HG03139 (cell line): ENCODE results near the gene ZNF536.
"Not testable (repeated sequence)": the region's sequence is repeated elsewhere in the genome, so short reads cannot be mapped to it uniquely, and the experiment has no call there.

Experiments used
- ATAC-seq: cut with Tn5 transposase; IDR thresholded peaks from one replicate; pipeline ENCODE4 v1.9.1; 2021; ENCODE audit not compliant: unreplicated experiment

The ZNF536 gene

GRCh38 chr19:30386551-30387143 lies 14.5 kb downstream of the ZNF536 start:
- ATAC-seq = no peak

DNA sequence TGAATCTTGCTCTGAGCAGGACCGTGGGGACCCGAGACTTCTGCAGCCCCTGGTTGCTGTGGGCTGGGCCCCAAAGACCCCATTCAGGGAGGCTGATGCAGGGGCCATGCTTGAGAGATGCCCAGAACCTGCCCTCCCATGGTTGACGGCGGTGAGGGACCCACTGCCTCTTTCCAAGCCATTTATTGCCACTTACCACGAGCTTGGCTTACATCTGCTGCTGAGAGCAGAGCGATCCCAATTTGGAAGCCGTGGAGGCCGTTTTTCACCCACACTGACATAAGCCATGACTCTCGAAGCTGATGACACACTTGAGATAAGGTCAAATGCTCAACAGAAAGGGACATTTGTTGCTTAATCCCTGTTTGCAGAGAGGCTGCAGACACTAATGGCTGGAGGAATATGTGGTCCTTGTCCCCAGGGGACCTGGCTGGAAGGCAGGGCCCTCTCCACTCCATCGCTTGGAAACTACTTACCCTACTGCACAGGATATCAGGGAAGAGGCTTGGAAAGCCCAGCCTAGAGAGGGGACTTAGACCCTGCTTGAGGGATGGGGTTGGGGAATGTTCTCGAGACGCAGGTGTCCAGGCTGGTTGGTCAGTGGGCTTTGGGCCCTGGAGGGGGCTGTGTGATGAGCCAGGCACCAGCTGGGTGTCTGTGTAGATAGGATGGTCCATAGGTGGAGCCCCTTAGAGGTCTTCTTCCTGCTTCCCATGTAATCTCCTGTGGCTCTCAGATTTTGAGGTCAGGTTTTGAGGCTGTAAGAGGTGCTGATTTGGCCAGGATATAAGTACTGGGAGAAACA lies 15.3 kb downstream of the ZNF536 start:
- no peak for ATAC-seq

DNA sequence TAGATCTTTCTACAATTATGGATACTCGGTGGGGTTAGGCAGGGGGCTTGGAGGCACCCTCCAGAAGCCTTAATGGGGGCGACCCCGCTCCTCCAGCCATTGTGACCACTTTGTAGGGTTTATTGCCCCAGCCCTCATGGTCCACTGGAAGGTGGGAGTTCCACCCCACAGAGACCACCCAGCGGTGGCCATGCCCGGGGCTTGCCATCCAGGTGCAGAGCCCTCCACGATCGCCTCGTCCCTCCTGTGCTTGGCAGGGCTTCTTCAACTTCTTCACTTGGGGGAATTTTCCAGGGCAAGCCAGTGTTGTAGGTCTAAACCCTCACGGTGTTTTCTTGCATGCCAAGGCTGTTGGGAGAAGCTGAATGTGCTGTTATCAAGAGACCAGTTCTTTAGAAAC lies 16.1 kb downstream of the ZNF536 start:
- no peak for ATAC-seq

- no peak for ATAC-seq
Measured at GRCh38 chr19:30388819-30389218, 16.6 kb downstream of the ZNF536 start.

DNA sequence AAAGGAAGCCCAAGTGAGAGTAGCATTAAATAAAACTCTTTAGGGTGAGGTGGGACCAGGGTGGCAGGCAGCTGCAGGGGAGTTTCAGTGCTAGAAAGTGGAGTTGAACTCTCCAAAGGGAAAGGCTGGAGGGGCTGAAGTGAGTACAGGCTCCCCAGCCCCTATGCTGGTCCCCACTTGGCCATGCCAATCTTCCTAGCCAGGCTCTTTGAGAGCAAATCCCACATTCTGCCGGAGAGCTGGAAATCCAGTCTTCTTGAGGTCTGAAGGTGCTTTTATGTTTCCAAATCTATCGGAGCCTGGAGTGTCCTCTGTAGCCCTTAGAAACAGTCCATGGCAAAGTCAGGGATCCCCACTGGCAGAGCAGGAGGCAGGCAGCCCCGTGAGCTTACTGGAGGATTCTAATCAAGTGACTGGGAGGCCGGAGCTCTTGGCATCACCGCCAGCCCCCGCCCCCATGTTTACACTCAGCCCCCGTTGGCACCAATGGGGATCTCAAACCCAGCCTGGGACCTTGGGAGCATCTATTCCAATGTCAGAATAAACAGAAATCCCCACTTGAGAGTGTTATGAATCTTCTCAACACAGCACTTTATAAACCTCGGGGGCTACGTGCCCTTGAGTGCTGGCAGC lies 18.3 kb downstream of the ZNF536 start:
- no peak for ATAC-seq

DNA sequence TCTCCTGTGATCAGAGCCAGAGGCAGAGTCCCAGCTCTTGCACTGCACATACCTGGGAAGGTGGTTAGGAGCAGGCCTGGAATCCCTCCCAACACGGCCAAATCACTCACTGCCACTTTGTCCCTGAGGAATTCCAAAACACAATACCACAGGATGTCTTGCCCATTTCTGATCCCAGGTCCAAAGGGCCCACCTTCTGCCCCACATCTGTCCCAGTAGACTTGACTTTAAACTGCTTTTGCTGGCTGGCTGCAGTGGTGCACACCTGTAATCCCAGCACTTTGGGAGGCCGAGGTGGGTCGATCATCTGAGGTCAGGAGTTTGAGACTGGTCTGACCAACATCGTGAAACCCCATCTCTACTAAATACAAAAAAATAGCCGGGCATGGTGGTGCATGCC lies 18.9 kb downstream of the ZNF536 start:
- no peak for ATAC-seq

DNA sequence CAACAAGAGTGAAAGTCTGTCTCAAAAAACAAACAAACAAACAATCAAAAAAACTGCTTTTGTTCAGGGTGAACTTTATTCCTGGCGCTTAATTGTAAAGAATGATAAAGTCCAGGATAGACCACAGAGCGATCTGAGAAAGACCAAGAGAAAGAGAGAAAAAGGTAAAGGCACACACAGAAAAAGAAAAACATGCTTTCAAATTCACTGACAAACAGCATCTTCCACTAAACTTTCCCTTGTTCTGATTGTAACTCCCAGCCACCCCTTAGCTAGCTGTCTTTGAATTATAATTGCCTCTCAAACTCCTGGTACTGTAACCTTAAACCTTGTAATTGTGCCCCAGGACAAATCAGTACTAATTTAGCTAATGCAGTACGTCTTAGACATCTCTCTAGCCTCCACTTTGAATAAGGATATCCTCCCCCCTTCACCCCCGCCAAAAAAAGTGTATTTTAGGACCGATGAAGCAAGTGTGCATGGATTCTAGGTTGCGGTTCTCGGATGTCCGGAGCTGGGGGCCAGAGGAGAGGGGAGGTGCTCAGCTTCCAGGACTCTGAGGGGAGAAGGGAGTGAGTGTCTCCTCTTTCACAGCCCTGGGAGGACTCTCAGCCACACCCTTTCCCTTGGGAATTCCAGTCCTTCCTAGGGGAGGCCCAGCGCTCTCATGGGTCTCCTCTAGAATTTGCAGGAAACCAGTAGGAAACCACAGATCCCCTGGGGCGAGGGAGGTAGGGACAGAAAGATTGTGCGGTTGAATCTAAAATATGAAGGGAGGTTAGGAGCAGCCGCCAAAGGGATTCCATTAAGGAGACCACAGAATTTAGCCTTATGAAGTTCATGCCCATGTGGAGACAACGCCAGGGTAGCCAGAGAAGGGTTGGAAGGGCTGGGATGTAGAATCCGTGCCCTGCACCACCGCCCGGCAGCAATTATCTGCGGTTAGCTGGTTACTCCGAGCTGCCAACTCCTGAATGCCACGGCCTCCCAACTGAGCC lies 19.7 kb downstream of the ZNF536 start:
- no peak for ATAC-seq

- no peak for ATAC-seq
Measured at GRCh38 chr19:30393046-30393445, 20.9 kb downstream of the ZNF536 start.

DNA sequence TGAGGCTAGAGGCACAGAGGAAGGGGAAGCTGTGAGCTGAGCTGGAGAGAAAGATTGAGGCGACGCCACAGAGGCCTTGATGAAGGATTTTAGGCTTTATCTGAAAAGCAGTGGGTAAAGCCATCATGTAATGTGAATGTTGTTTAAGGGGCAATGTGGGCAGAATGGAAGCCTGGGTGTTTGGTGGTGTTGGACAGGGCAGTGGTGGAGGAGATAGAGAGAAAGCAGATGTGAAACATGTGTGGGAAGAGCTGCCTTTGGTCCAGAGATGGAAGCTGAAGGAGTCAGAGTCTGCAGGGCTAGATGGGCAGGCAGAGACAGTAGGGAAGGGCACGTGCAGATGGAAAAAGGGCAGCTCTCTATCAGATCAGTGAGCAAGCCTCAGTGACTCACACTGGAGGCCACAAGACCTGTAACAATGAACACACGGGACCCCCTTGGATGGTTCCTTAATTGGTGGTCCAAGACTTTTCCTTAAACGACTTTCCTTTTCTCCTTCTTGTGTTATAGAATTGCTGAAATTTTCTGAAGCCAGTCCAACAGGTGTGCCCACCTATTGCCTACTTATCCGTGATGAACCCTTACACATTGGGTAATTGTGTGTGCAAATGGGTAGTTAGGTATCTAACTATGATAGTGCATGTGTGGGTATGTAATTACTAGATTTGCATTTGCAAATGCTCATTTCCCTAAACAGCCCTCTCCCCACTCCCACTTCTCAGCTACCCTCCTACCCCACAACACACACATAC lies 21.7 kb downstream of the ZNF536 start:
- ATAC-seq = no peak

DNA sequence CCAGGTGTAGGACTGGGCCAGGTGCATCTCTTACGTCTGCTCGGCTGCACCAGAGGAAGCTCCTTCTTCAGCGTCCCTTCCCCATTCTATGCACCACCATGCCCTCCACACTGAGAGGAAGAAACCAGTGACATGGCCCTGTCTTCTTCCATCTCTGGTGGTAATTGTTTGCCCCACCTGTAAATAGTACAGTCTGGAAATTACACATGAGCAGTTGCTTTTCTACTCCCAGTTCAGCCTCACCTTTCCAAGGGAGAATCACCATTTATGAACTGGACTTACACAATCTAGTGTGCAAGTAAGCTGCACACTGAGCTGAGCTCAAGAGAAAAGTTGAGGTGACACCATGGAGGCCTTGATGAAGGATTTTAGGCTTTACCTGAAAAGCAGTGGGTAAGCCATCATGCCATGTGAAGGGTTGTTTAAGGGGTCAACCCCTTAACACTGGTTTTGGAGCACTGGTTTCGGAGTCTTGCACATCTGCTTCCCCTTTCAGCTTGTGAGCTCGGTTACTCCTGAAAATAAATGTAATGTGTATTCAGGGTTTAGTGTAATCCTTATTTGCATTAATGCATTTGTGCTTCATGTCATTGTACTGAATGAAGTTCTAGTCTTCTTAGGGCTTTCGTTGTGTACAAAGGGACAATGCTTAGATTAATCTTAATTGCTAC lies 22.4 kb downstream of the ZNF536 start:
- ATAC-seq = no peak

GRCh38 chr19:30395283-30395682 lies 23.1 kb downstream of the ZNF536 start:
- ATAC-seq = no peak

DNA sequence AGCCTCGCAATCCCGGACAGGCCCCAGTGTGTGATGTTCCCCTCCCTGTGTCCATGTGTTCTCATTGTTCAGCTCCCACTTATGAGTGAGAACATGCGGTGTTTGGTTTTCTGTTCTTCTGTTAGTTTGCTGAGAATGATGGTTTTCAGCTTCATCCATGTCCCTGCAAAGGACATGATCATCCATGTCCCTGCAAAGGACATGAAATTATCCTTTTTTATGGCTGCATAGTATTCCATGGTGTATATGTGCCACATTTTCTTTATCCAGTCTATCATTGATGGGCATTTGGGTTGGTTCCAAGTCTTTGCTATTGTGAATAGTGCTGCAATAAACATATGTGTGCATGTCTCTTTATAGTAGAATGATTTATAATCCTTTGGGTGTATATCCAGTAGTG lies 26.4 kb downstream of the ZNF536 start:
- not testable (repeated sequence) for ATAC-seq

DNA sequence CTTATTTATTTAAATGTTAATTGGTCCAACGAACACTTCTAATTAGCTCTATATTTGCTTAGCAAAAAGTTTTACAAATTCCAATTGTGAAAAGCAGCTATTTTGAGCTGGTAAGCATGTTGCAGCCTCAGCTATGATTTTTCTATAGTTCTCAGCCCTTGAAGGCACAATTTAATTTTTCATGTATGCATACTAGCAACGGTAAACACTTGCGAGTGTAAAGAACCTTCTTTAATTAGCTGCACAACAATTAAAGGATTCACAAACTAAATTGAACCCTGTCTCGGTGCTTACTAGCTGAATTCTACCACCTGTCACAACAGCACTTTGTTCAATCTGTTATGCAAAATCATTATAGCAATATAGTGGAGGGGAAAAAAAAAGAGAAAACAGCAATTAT lies 29.8 kb downstream of the ZNF536 start:
- no peak for ATAC-seq

DNA sequence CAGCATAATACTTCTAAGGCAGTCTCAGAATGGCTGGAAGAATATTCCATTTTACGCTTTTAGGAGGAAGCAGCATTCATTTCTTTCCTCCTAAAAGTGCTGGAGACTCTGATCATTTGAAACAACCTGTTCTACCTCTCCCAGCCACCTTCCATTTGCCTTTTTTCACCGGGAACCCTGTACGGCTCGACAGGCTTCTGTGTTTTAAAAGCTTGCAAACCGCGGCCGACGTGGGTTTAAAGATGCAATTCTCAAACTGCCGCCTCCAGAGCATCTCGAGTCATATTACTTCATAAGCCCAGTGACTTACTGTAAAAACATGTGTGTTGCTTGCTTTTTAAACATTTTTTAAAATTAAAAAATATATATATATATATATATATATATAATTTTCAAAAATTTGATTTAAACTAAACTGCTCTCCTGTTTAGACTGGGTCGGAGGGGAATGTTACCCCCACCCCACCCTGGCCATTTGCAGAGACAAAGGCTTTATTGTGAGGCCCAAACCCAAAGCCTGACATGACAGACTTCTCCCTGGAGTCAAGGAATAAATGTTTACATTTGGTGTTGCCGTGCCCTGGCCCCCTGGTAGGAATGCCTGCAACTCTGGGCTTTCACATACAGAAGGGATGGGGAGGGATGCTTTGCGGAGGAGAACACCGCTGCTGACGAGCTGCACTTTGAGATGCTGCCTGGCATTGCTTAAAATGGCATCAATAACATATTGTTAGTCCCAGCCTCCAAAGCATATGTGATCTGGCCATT lies 30.4 kb downstream of the ZNF536 start:
- no peak for ATAC-seq

GRCh38 chr19:30403203-30403985 lies 31.2 kb downstream of the ZNF536 start:
- no peak for ATAC-seq

GRCh38 chr19:30406220-30407067 lies 34.3 kb downstream of the ZNF536 start:
- no peak for ATAC-seq

GRCh38 chr19:30407068-30407709 lies 35.0 kb downstream of the ZNF536 start:
- ATAC-seq = no peak
